ENCODE data around the gene ADAMTS18.

- TF ChIP-seq POLR2A (IDR thresholded peaks at IDR 0.05) (no peak), CTCF (IDR thresholded peaks at IDR 0.05) (no peak), EP300 (IDR thresholded peaks at IDR 0.05) (no peak)
Observed at GRCh38 chr16:77410449-77410848, 24.4 kb downstream of the ADAMTS18 start.
